Measurements from ENCODE around the gene SKAP2.

SKAP2 gene

GRCh38 chr7:26864309-26865093 lies at the start of gene SKAP2:
Gene SKAP2 (minus strand): TSS chr7:26864590. CDS start chr7:26864429, 161 bp downstream.
- peak; percentile 86 for DNase-seq

GRCh38 chr7:26912933-26913536 lies 48.6 kb upstream of the SKAP2 start:
- no peak for DNase-seq

- no peak for DNase-seq
Measured at GRCh38 chr7:26912338-26912737, 47.9 kb upstream of the SKAP2 start.

GRCh38 chr7:26910221-26910620 lies 45.8 kb upstream of the SKAP2 start:
- DNase-seq, result no peak

- DNase-seq, result no peak
Measured at GRCh38 chr7:26900251-26900650, 35.9 kb upstream of the SKAP2 start.

- DNase-seq, result no peak
Measured at GRCh38 chr7:26899519-26899918, 35.1 kb upstream of the SKAP2 start.

GRCh38 chr7:26898891-26899290 lies 34.5 kb upstream of the SKAP2 start:
- DNase-seq, result no peak

- DNase-seq, result no peak
Measured at GRCh38 chr7:26897928-26898327, 33.5 kb upstream of the SKAP2 start.

- DNase-seq, result no peak
Measured at GRCh38 chr7:26891400-26892350, 27.3 kb upstream of the SKAP2 start.

GRCh38 chr7:26880852-26881251 lies 16.5 kb upstream of the SKAP2 start:
- DNase-seq, result no peak

- no peak for DNase-seq
Measured at GRCh38 chr7:26879671-26880070, 15.3 kb upstream of the SKAP2 start.

- no peak for DNase-seq
Measured at GRCh38 chr7:26868841-26869495, 4.6 kb upstream of the SKAP2 start.

GRCh38 chr7:26865094-26865388 lies 651 bp upstream of the SKAP2 start:
- no peak for DNase-seq

- DNase-seq, result no peak
Measured at GRCh38 chr7:26863518-26864308, 677 bp downstream of the SKAP2 start.

- DNase-seq, result no peak
Measured at GRCh38 chr7:26862834-26863233, 1.6 kb downstream of the SKAP2 start.

- no peak for DNase-seq
Measured at GRCh38 chr7:26861050-26861449, 3.3 kb downstream of the SKAP2 start.

GRCh38 chr7:26860361-26860760 lies 4.0 kb downstream of the SKAP2 start:
- no peak for DNase-seq

GRCh38 chr7:26859720-26860119 lies 4.7 kb downstream of the SKAP2 start:
- no peak for DNase-seq

- DNase-seq, result no peak
Measured at GRCh38 chr7:26858735-26859134, 5.7 kb downstream of the SKAP2 start.

- DNase-seq, result no peak
Measured at GRCh38 chr7:26858241-26858715, 6.1 kb downstream of the SKAP2 start.

- no peak for DNase-seq
Measured at GRCh38 chr7:26857506-26858240, 6.7 kb downstream of the SKAP2 start.

GRCh38 chr7:26857170-26857505 lies 7.3 kb downstream of the SKAP2 start:
- no peak for DNase-seq

Measured in activated naive CD4-positive, alpha-beta T cell treated with Interleukin-2 at 50 U/mL for 16 hours (primary cell).